ENCODE results near the gene ICA1.

DNA sequence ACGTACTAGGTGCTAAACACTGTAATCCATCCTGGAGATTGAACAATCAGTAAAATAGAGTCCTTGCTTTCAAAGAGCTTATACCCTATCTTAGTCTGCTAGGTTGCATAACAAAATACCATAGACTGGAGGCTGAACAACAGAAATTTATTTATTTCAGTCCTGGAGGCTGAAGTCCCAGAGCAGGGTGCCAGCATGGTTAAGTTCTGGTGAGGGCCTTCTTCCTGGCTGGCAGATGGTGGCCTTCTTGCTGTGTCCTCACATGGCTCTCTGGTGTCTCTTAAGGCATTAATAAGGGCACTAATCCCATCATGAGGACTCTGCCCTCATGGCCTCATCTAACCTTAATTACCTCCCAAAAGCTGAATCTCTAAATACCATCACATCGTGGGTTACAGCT lies 43.1 kb upstream of the ICA1 start:
- TF ChIP-seq CTCF (IDR thresholded peaks at IDR 0.05): no peak
- no peak for TF ChIP-seq POLR2A (IDR thresholded peaks at IDR 0.05)
- TF ChIP-seq EP300 (IDR thresholded peaks at IDR 0.05): no peak
- TF ChIP-seq POLR2AphosphoS5 (IDR thresholded peaks at IDR 0.05): no peak

Measured in stomach (tissue), 4 donors.